ENCODE data around the gene PALLD. TPM values are rescaled to one million over a fixed set of nuclear protein-coding genes. Genes with fewer than 3 reads are reported as not detected.

The PALLD gene
- total RNA-seq, 1 experiment from 2014 or later: 18.3 TPM

GRCh38 chr4:168699224-168699878, 202.5 kb downstream of the PALLD start:
- Histone ChIP-seq H2BK15ac (ENCODE audit: low read depth, low read length) (no peak overlapping the region), H3K56ac (ENCODE audit: insufficient read length, low read depth, low read length) (no peak overlapping the region), H3K18ac (ENCODE audit: insufficient read length, low read depth, low read length) (no peak overlapping the region), H2AFZ (ENCODE audit: low read length) (no peak overlapping the region), H3K79me2 (ENCODE audit: insufficient read depth, low read length) (no peaks in the 10 kb centered on the region), H2BK12ac (ENCODE audit: insufficient read length, low read depth, low read length) (no peak overlapping the region), H3K27me3 (ENCODE audit: insufficient read depth, low read length) (no peaks in the 10 kb centered on the region), H3K4me1 (ENCODE audit: insufficient read depth, low read length) (no peaks in the 10 kb centered on the region), H3K79me1 (ENCODE audit: insufficient read depth, low read depth, low read length, poor library complexity, severe bottlenecking) (no peaks in the 10 kb centered on the region), H4K5ac (ENCODE audit: insufficient read length, low read depth, low read length) (no peak overlapping the region), H3T11ph (ENCODE audit: low read length) (no peak overlapping the region), H3K14ac (ENCODE audit: insufficient read depth, low read length) (no peak overlapping the region), H2BK5ac (ENCODE audit: insufficient read length, low read length) (no peak overlapping the region), H2BK120ac (ENCODE audit: low read depth, low read length, poor library complexity, severe bottlenecking) (no peak overlapping the region), H4K91ac (ENCODE audit: insufficient read length, low read depth, low read length) (no peak overlapping the region), H3K27ac (ENCODE audit: insufficient read length, low read depth, low read length) (no peak overlapping the region), H3K4me2 (ENCODE audit: insufficient read depth, insufficient read length, low read length) (no peak overlapping the region), H2BK20ac (ENCODE audit: low read depth, low read length, poor library complexity, severe bottlenecking) (no peak overlapping the region), H3K23ac (ENCODE audit: insufficient read length, low read depth, low read length) (no peak overlapping the region), H4K20me1 (ENCODE audit: control insufficient read depth, insufficient read depth, insufficient read length) (no peaks in the 10 kb centered on the region), H4K8ac (replicated peaks; ENCODE audit: insufficient read length, low read depth, low read length) (no peak overlapping the region), H3K4ac (ENCODE audit: low read depth, low read length) (no peak overlapping the region), H2AK5ac (ENCODE audit: insufficient read length, low read length) (no peak overlapping the region), H3K9me3 (ENCODE audit: control insufficient read depth, low read depth, low read length) (no peaks in the 10 kb centered on the region), H3K9ac (ENCODE audit: extremely low read depth, insufficient read length, low read length) (no peak overlapping the region), H3K23me2 (ENCODE audit: insufficient read length, low read depth, low read length, poor library complexity, severe bottlenecking) (no peaks in the 10 kb centered on the region)
- DNase-seq: no peak
- Mint-ChIP-seq H3K27ac (no peak overlapping the region), H3K9me3 (no peaks in the 10 kb centered on the region), H3K36me3 (ENCODE audit: insufficient read depth in 1 of 3, low read depth in 3 of 3) (no peaks in the 10 kb centered on the region), H3K4me3 (no peak overlapping the region), H3K4me1 (peaks cover 3 to 4% of the 10 kb centered on the region in 2 experiments; a peak in 2 of 4 replicates), H3K27me3 (ENCODE audit: low read depth) (no peaks in the 10 kb centered on the region)
- WGBS (ENCODE audit: extremely low coverage, insufficient read length, low lambda C conversion rate): no CpG with 5 or more reads among the region's 3 CpGs
- no peak for TF ChIP-seq CTCF (conservative IDR thresholded peaks at IDR 0.05)

Data from H9 (cell line).